Mesothelial cell of epicardium (in vitro differentiated cells): ENCODE measurements around the gene ZNF888. TPM values are rescaled to one million over a fixed set of nuclear protein-coding genes. Genes with fewer than 3 reads are reported as not detected.

Experiments used
- DNase-seq, 2 experiments: peaks; one replicate each; pipeline ENCODE4 v3.0.0; 2021; ENCODE audit warnings: low spot score in 2 of 2; ENCODE audit not compliant: unreplicated experiment in 2 of 2
- H3K27ac Mint-ChIP-seq: 2 replicates; pipeline ENCODE4 v1.8.0; 2021; ENCODE audit warnings: mixed read lengths
- H3K27me3 Mint-ChIP-seq: 2 replicates; pipeline ENCODE4 v1.8.0; 2021; ENCODE audit warnings: low read depth, mixed read lengths
- H3K36me3 Mint-ChIP-seq: 2 replicates; pipeline ENCODE4 v1.8.0; 2021; ENCODE audit warnings: mixed read lengths
- H3K4me1 Mint-ChIP-seq: 2 replicates; pipeline ENCODE4 v1.8.0; 2021; ENCODE audit warnings: mixed read lengths
- H3K4me3 Mint-ChIP-seq: 2 replicates; pipeline ENCODE4 v1.8.0; 2021; ENCODE audit warnings: mild to moderate bottlenecking, moderate library complexity, mixed read lengths
- H3K9me3 Mint-ChIP-seq: 2 replicates; pipeline ENCODE4 v1.8.0; 2021; ENCODE audit warnings: mixed read lengths
- CTCF ChIP-seq: fragments of 200-600 bp; sonication (generic); IDR thresholded peaks from one replicate; pipeline ENCODE4 v1.5.0; 2021; ENCODE audit warnings: antibody characterized with exemption; ENCODE audit not compliant: unreplicated experiment
- total RNA-seq: library from RNA; stranded (reverse); gene quantifications from 3 replicates; pipeline ENCODE4 v1.2.1, GENCODE V29; 2021

ZNF888 gene
- total RNA-seq, 1 donor from 2014 or later: 15.3 TPM

- Mint-ChIP-seq H3K4me3 (no peak overlapping the region), H3K27ac (no peak overlapping the region), H3K9me3 (peaks cover 23% of the 10 kb centered on the region), H3K27me3 (no peaks in the 10 kb centered on the region), H3K4me1 (peaks cover 27% of the 10 kb centered on the region), H3K36me3 (peaks cover 58% of the 10 kb centered on the region)
- no peak for TF ChIP-seq CTCF
- no peak for DNase-seq
Observed at GRCh38 chr19:52959613-52960295, 36.5 kb upstream of the ZNF888 start.

GRCh38 chr19:52957591-52957990 lies 34.4 kb upstream of the ZNF888 start:
- TF ChIP-seq CTCF: no peak
- Mint-ChIP-seq H3K27ac (no peak overlapping the region), H3K36me3 (peaks cover 71% of the 10 kb centered on the region), H3K4me1 (peaks cover 16% of the 10 kb centered on the region), H3K4me3 (no peak overlapping the region), H3K27me3 (no peaks in the 10 kb centered on the region), H3K9me3 (peaks cover 26% of the 10 kb centered on the region)
- no peak for DNase-seq

GRCh38 chr19:52956917-52957316 lies 33.7 kb upstream of the ZNF888 start:
- Mint-ChIP-seq H3K4me1 (peaks cover 12% of the 10 kb centered on the region), H3K9me3 (peaks cover 33% of the 10 kb centered on the region), H3K36me3 (peaks cover 78% of the 10 kb centered on the region)

GRCh38 chr19:52949422-52949821 lies 26.2 kb upstream of the ZNF888 start:
- H3K4me3 Mint-ChIP-seq: no peak overlapping the region
- peaks cover 15% of the 10 kb centered on the region for H3K4me1 Mint-ChIP-seq
- no peaks in the 10 kb centered on the region for H3K27me3 Mint-ChIP-seq
- H3K27ac Mint-ChIP-seq: no peak overlapping the region
- DNase-seq: no peak
- TF ChIP-seq CTCF: no peak
- H3K36me3 Mint-ChIP-seq: peaks cover 59% of the 10 kb centered on the region
- H3K9me3 Mint-ChIP-seq: peaks cover 34% of the 10 kb centered on the region

More at GRCh38 chr19:52956917-52957316, 33.7 kb upstream of the ZNF888 start:
- TF ChIP-seq CTCF: no peak
- H3K27me3 Mint-ChIP-seq: no peaks in the 10 kb centered on the region
- H3K4me3 Mint-ChIP-seq: no peak overlapping the region
- DNase-seq: no peak
- no peak overlapping the region for H3K27ac Mint-ChIP-seq

- Mint-ChIP-seq H3K4me1 (peaks cover 23% of the 10 kb centered on the region), H3K4me3 (no peak overlapping the region), H3K9me3 (peaks cover 34% of the 10 kb centered on the region), H3K27ac (no peak overlapping the region), H3K27me3 (no peaks in the 10 kb centered on the region), H3K36me3 (peaks cover 55% of the 10 kb centered on the region)
- TF ChIP-seq CTCF: no peak
- DNase-seq: no peak
Observed at GRCh38 chr19:52948025-52948770, 25.0 kb upstream of the ZNF888 start.
